HepG2 (cell line): ENCODE results near the gene RGL1. TPM values are rescaled to one million over a fixed set of nuclear protein-coding genes. Genes with fewer than 3 reads are reported as not detected.

Experiments used
- ATAC-seq: fragments of 200-7000 bp; cut with Tn5 transposase; 3 replicates; pipeline ENCODE4 v1.9.1; 2020; ENCODE audit warnings: mild to moderate bottlenecking, moderate library complexity
- BruUV-seq: library from RNA; stranded (reverse); fragments of 400-500 nt; replicated peaks from 2 replicates; lab custom pipeline; 2021; lab: Mats Ljungman, UMichigan
- CTCF ChIA-PET: fragments of 300-600 bp; formaldehyde crosslinking; extraction: SDS; loops from one replicate; lab custom pipeline; 2021; ENCODE audit warnings: low total read pairs, inconsistent platforms, low intra/inter-chr PET ratio; lab: Yijun Ruan, JAX
- POLR2A ChIA-PET: fragments of 350-600 bp; sonication (Branson Sonifier 250); formaldehyde crosslinking; loops from one replicate; lab custom pipeline; 2020; ENCODE audit warnings: antibody characterized with exemption, inconsistent platforms; lab: Yijun Ruan, JAX
- DNase-seq: peaks from one replicate; pipeline ENCODE4 v3.0.0-alpha.2; 2015; ENCODE audit warnings: low spot score
- FAIRE-seq: peaks from 3 replicates; lab custom pipeline; 2011; peaks lifted over from hg19 to GRCh38; lab: Jason Lieb, UNC
- H2AFZ ChIP-seq: one replicate; pipeline ENCODE4 v1.6.1; 2011; ENCODE audit warnings: low read length, inconsistent platforms
- H3K27ac ChIP-seq: fragments of 300-600 bp; 3 replicates; pipeline ENCODE4 v1.8.0; 2011; ENCODE audit warnings: mixed run types, mild to moderate bottlenecking, mixed read lengths, low read length, inconsistent platforms; ENCODE audit not compliant: insufficient read depth; ENCODE audit errors: extremely low read length
- H3K27me3 ChIP-seq, 2 experiments: fragments of 200-600 bp in 1 of 2; 2 replicates in 1 of 2; 3 replicates in 1 of 2; pipeline versions ENCODE4 v1.6.0 to v1.8.0; 2011; ENCODE audit warnings: low read length in 2 of 2, mild to moderate bottlenecking in 2 of 2, moderate library complexity in 2 of 2, inconsistent platforms in 1 of 2; ENCODE audit not compliant: insufficient read depth in 2 of 2, control insufficient read depth in 1 of 2
- H3K36me3 ChIP-seq, 2 experiments: fragments of 200-600 bp in 1 of 2; replicated peaks in 1 of 2; 2 replicates in 1 of 2; 3 replicates in 1 of 2; pipeline versions ENCODE4 v1.5.1 to v1.8.0; 2011; ENCODE audit warnings: low read length in 2 of 2, inconsistent platforms in 1 of 2; ENCODE audit not compliant: insufficient read depth in 2 of 2, control insufficient read depth in 1 of 2
- H3K4me1 ChIP-seq: 2 replicates; pipeline ENCODE4 v1.5.1; 2012; ENCODE audit warnings: low read length, inconsistent platforms; ENCODE audit not compliant: insufficient read depth
- H3K4me2 ChIP-seq: 2 replicates; pipeline ENCODE4 v1.6.0; 2011; ENCODE audit warnings: low read depth, low read length, inconsistent platforms
- H3K4me3 ChIP-seq, 3 experiments: fragments of 200-600 bp in 1 of 3; sonication (generic), shearing (Covaris generic) in 1 of 3; replicated peaks in 1 of 3; 2 replicates each; pipeline ENCODE4 v1.5.1; 2011 to 2016; ENCODE audit warnings: low read length in 3 of 3, inconsistent platforms in 2 of 3, low read depth in 2 of 3, mild to moderate bottlenecking in 2 of 3, control low read depth in 1 of 3, mixed read lengths in 1 of 3; ENCODE audit not compliant: insufficient read depth in 1 of 3
- H3K79me2 ChIP-seq: one replicate; pipeline ENCODE4 v1.6.1; 2011; ENCODE audit warnings: low read length, inconsistent platforms; ENCODE audit not compliant: insufficient read depth
- H3K9ac ChIP-seq: 2 replicates; pipeline ENCODE4 v1.6.0; 2011; ENCODE audit warnings: mild to moderate bottlenecking, low read depth, low read length, inconsistent platforms; ENCODE audit not compliant: insufficient read depth
- H3K9me3 ChIP-seq: 2 replicates; pipeline ENCODE4 v1.5.1; 2012; ENCODE audit warnings: mild to moderate bottlenecking, low read length
- H4K20me1 ChIP-seq: 2 replicates; pipeline ENCODE4 v1.6.0; 2011; ENCODE audit warnings: inconsistent platforms, mild to moderate bottlenecking, low read length, moderate library complexity; ENCODE audit not compliant: insufficient read depth
- ELF3 ChIP-seq: IDR thresholded peaks from 2 replicates; pipeline ENCODE4 v1.6.1; 2016; ENCODE audit warnings: missing genetic modification reagents, missing compliant biosample characterization
- GTF3A ChIP-seq: sonication (generic); formaldehyde crosslinking; conservative IDR thresholded peaks from 2 replicates; pipeline ENCODE4 v1.4.0; 2020; ENCODE audit warnings: mild to moderate bottlenecking, missing genetic modification reagents
- HBP1 ChIP-seq: IDR thresholded peaks from 2 replicates; pipeline ENCODE4 v1.6.1; 2016; ENCODE audit warnings: low read depth, control low read depth
- MTF1 ChIP-seq: sonication (generic); formaldehyde crosslinking; IDR thresholded peaks from 2 replicates; pipeline ENCODE4 v1.5.0; 2020; ENCODE audit warnings: missing genetic modification reagents
- PITX1 ChIP-seq: sonication (generic); formaldehyde crosslinking; IDR thresholded peaks from 2 replicates; pipeline ENCODE4 v1.5.1; 2020; ENCODE audit warnings: mild to moderate bottlenecking, missing genetic modification reagents
- RAD51 ChIP-seq: fragments of 450-650 bp; IDR thresholded peaks from 2 replicates; pipeline ENCODE4 v1.6.1; 2016; ENCODE audit warnings: borderline replicate concordance
- RBFOX2 ChIP-seq: fragments of 200-400 bp; formaldehyde crosslinking; IDR thresholded peaks from 2 replicates; pipeline ENCODE4 v1.6.1; 2017; ENCODE audit warnings: low read depth, mild to moderate bottlenecking, low read length
- RELA ChIP-seq: sonication (generic); formaldehyde crosslinking; IDR thresholded peaks from 2 replicates; pipeline ENCODE4 v1.4.0; 2020; ENCODE audit warnings: missing genetic modification reagents
- SAP130 ChIP-seq: IDR thresholded peaks from 2 replicates; pipeline ENCODE4 v1.6.1; 2016; ENCODE audit warnings: low read depth
- TOPORS ChIP-seq: sonication (generic); formaldehyde crosslinking; IDR thresholded peaks from 2 replicates; pipeline ENCODE4 v1.8.0; 2023; ENCODE audit warnings: mild to moderate bottlenecking, missing genetic modification reagents
- XRCC5 ChIP-seq: fragments of 200-400 bp; formaldehyde crosslinking; optimal IDR thresholded peaks from 2 replicates; pipeline ENCODE3; 2017; ENCODE audit warnings: mild to moderate bottlenecking, low read length
- ZNF253 ChIP-seq: sonication (generic); formaldehyde crosslinking; IDR thresholded peaks from 2 replicates; pipeline ENCODE4 v1.8.0; 2022; ENCODE audit warnings: mild to moderate bottlenecking, missing genetic modification reagents, borderline replicate concordance
- ZNF577 ChIP-seq: sonication (generic); formaldehyde crosslinking; IDR thresholded peaks from 2 replicates; pipeline ENCODE4 v1.4.0; 2020; ENCODE audit warnings: mild to moderate bottlenecking, low read depth, missing genetic modification reagents, borderline replicate concordance
- ZNF766 ChIP-seq: sonication (generic); formaldehyde crosslinking; IDR thresholded peaks from 2 replicates; pipeline ENCODE4 v1.5.0; 2020; ENCODE audit warnings: missing genetic modification reagents, borderline replicate concordance
- ZNF839 ChIP-seq: sonication (generic); formaldehyde crosslinking; IDR thresholded peaks from 2 replicates; pipeline ENCODE4 v1.4.0; 2020; ENCODE audit warnings: missing genetic modification reagents, mild to moderate bottlenecking, borderline replicate concordance
- ZSCAN30 ChIP-seq: sonication (generic); formaldehyde crosslinking; IDR thresholded peaks from 2 replicates; pipeline ENCODE4 v1.5.0; 2020; ENCODE audit warnings: mild to moderate bottlenecking, missing genetic modification reagents
- WGBS: methylation state at CpG from one replicate; pipeline ENCODE4 v1.1.6; 2017; ENCODE audit warnings: low lambda C conversion rate; 5-methylcytosine and 5-hydroxymethylcytosine counted together
- in situ Hi-C: cut with HindIII; loops from 2 replicates; pipeline ENCODE4 v1.10.0; 2017; ENCODE audit warnings: low pct_unique_long_range_greater_than_20kb; ENCODE audit not compliant: extremely low pct_ligation_motif_present
- intact Hi-C: fragments of 100-400 bp; cut with micrococcal nuclease; formaldehyde crosslinking; loops from one replicate; pipeline ENCODE4 v1.10.0; 2022; ENCODE audit not compliant: unreplicated experiment
- polyA plus RNA-seq, 8 experiments: library from polyadenylated mRNA; depleted of rRNA in 3 of 8; stranded (reverse) in 7 of 8; unstranded in 1 of 8; fragments of >200 nt; fragmentation: Illumina TruSeq in 4 of 8; extraction: Trizol in 4 of 8; gene quantifications; 2 replicates each; pipeline versions ENCODE4 v1.2.1 to v1.2.3, GENCODE V29; 2011 to 2016; ENCODE audit warnings: low read depth in 4 of 8, missing spikeins in 1 of 8, mixed read lengths in 1 of 8; ENCODE audit not compliant: insufficient read depth in 1 of 8
- total RNA-seq, 5 experiments: library from RNA; depleted of rRNA; stranded (reverse); fragments of >200 nt; fragmentation: Illumina TruSeq; extraction: Trizol; gene quantifications; 2 replicates each; pipeline ENCODE4 v1.2.3, GENCODE V29; 2016; ENCODE audit warnings: low read depth in 1 of 5
- TF ChIP-seq, protein P1 (sequence below): sonication (generic); formaldehyde crosslinking; IDR thresholded peaks from 2 replicates; pipeline ENCODE4 v1.5.1; 2020; ENCODE audit warnings: mild to moderate bottlenecking, missing genetic modification reagents
- TF ChIP-seq, protein P2 (sequence below): sonication (generic); formaldehyde crosslinking; IDR thresholded peaks from 2 replicates; pipeline ENCODE4 v1.4.0; 2020; ENCODE audit warnings: low read depth, mild to moderate bottlenecking, missing genetic modification reagents
- TF ChIP-seq, protein P3 (sequence below): sonication (generic); formaldehyde crosslinking; IDR thresholded peaks from 2 replicates; pipeline ENCODE4 v1.4.0; 2020; ENCODE audit warnings: mild to moderate bottlenecking, missing genetic modification reagents

RGL1 gene
- total and polyA plus RNA-seq, 2 of the 13 experiments (the other 11 are each of a cell fraction or from before 2014, with no cell fraction given): 3.5 to 4.7 TPM

GRCh38 chr1:183911285-183911684 is 106.4 kb downstream of the RGL1 start:
- Histone ChIP-seq H3K9me3 (no peaks in the 10 kb centered on the region), H3K9ac (no peak overlapping the region), H3K79me2 (no peaks in the 10 kb centered on the region), H3K4me2 (no peak overlapping the region), H4K20me1 (no peaks in the 10 kb centered on the region), H3K27ac (no peak overlapping the region), H3K36me3 (peaks cover 12 to 13% of the 10 kb centered on the region in 2 experiments; a peak in 4 of 5 replicates), H3K4me3 (no peak overlapping the region), H2AFZ (no peak overlapping the region), H3K27me3 (no peaks in the 10 kb centered on the region), H3K4me1 (peaks cover 4% of the 10 kb centered on the region; the same call in 1 of the 2 replicates)
- DNase-seq: no peak
- TF ChIP-seq RBFOX2 (no peak), RAD51 (no peak), ZNF839 (CRISPR knock-in tag) (no peak), ZNF577 (CRISPR knock-in tag) (no peak), XRCC5 (no peak), GTF3A (CRISPR knock-in tag) (no peak), TOPORS (CRISPR knock-in tag) (no peak), ZNF766 (CRISPR knock-in tag) (no peak), MTF1 (no peak), PITX1 (CRISPR knock-in tag) (no peak), SAP130 (CRISPR knock-in tag) (no peak), ELF3 (CRISPR knock-in tag) (no peak), RELA (CRISPR knock-in tag) (no peak), ZNF253 (CRISPR knock-in tag) (no peak), ZSCAN30 (CRISPR knock-in tag) (no peak), HBP1 (no peak)
- TF ChIP-seq, protein P1, sequence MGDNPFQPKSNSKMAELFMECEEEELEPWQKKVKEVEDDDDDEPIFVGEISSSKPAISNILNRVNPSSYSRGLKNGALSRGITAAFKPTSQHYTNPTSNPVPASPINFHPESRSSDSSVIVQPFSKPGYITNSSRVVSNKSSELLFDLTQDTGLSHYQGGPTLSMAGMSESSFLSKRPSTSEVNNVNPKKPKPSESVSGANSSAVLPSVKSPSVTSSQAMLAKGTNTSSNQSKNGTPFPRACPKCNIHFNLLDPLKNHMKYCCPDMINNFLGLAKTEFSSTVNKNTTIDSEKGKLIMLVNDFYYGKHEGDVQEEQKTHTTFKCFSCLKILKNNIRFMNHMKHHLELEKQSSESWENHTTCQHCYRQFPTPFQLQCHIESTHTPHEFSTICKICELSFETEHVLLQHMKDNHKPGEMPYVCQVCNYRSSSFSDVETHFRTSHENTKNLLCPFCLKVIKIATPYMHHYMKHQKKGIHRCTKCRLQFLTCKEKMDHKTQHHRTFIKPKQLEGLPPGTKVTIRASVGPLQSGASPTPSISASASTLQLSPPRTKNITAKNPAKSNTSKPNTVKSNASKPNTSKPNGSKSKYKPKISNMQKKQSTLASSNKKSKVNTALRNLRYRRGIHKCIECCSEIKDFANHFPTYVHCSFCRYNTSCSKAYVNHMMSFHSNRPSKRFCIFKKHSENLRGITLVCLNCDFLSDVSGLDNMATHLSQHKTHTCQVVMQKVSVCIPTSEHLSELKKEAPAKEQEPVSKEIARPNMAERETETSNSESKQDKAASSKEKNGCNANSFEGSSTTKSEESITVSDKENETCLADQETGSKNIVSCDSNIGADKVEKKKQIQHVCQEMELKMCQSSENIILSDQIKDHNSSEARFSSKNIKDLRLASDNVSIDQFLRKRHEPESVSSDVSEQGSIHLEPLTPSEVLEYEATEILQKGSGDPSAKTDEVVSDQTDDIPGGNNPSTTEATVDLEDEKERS (CRISPR knock-in tag): no peak
- TF ChIP-seq, protein P2, sequence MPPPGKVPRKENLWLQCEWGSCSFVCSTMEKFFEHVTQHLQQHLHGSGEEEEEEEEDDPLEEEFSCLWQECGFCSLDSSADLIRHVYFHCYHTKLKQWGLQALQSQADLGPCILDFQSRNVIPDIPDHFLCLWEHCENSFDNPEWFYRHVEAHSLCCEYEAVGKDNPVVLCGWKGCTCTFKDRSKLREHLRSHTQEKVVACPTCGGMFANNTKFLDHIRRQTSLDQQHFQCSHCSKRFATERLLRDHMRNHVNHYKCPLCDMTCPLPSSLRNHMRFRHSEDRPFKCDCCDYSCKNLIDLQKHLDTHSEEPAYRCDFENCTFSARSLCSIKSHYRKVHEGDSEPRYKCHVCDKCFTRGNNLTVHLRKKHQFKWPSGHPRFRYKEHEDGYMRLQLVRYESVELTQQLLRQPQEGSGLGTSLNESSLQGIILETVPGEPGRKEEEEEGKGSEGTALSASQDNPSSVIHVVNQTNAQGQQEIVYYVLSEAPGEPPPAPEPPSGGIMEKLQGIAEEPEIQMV (CRISPR knock-in tag): no peak
- TF ChIP-seq, protein P3, sequence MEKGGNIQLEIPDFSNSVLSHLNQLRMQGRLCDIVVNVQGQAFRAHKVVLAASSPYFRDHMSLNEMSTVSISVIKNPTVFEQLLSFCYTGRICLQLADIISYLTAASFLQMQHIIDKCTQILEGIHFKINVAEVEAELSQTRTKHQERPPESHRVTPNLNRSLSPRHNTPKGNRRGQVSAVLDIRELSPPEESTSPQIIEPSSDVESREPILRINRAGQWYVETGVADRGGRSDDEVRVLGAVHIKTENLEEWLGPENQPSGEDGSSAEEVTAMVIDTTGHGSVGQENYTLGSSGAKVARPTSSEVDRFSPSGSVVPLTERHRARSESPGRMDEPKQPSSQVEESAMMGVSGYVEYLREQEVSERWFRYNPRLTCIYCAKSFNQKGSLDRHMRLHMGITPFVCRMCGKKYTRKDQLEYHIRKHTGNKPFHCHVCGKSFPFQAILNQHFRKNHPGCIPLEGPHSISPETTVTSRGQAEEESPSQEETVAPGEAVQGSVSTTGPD (CRISPR knock-in tag): no peak
- intact Hi-C loops (no loop called here), in situ Hi-C loops (loop anchor here (5.0 kb wide), 1 partner anchor 254 kb away; no protein-coding TSS in a partner anchor)
- FAIRE-seq: no peak
- ATAC-seq: no peak
- ChIA-PET POLR2A (no interaction called here), CTCF (no interaction called here)
- BruUV-seq: no TSS peak
- 95% methylated on average over 2 of the region's 2 CpGs for WGBS
